ENCODE measurements around the gene PPP2R5C.

The PPP2R5C gene

GRCh38 chr14:101784631-101785030 lies 23.1 kb downstream of the PPP2R5C start:
- Mint-ChIP-seq H3K9me3 (peaks cover 6% of the 10 kb centered on the region), H3K27ac (no peak overlapping the region), H3K4me3 (no peak overlapping the region), H3K4me1 (peaks cover 11% of the 10 kb centered on the region), H3K27me3 (ENCODE audit: low read depth, poor library complexity) (peaks cover 41% of the 10 kb centered on the region), H3K36me3 (ENCODE audit: low read depth) (peaks cover 16% of the 10 kb centered on the region)
- TF ChIP-seq, protein P1, sequence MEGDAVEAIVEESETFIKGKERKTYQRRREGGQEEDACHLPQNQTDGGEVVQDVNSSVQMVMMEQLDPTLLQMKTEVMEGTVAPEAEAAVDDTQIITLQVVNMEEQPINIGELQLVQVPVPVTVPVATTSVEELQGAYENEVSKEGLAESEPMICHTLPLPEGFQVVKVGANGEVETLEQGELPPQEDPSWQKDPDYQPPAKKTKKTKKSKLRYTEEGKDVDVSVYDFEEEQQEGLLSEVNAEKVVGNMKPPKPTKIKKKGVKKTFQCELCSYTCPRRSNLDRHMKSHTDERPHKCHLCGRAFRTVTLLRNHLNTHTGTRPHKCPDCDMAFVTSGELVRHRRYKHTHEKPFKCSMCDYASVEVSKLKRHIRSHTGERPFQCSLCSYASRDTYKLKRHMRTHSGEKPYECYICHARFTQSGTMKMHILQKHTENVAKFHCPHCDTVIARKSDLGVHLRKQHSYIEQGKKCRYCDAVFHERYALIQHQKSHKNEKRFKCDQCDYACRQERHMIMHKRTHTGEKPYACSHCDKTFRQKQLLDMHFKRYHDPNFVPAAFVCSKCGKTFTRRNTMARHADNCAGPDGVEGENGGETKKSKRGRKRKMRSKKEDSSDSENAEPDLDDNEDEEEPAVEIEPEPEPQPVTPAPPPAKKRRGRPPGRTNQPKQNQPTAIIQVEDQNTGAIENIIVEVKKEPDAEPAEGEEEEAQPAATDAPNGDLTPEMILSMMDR (IDR thresholded peaks at IDR 0.05) = no peak
- no peak for DNase-seq

GRCh38 chr14:101788016-101788635 lies 26.6 kb downstream of the PPP2R5C start:
- H3K27me3 Mint-ChIP-seq (ENCODE audit: low read depth, poor library complexity) = peaks cover 19% of the 10 kb centered on the region

GRCh38 chr14:101789222-101789621 lies 27.7 kb downstream of the PPP2R5C start:
- Mint-ChIP-seq H3K27me3 (ENCODE audit: low read depth, poor library complexity) (peaks cover 9% of the 10 kb centered on the region), H3K9me3 (peaks cover 4% of the 10 kb centered on the region), H3K4me1 (no peaks in the 10 kb centered on the region), H3K4me3 (no peak overlapping the region), H3K36me3 (ENCODE audit: low read depth) (peaks cover 20% of the 10 kb centered on the region), H3K27ac (no peak overlapping the region)
- TF ChIP-seq, protein P1 (IDR thresholded peaks at IDR 0.05) = no peak
- DNase-seq = no peak

More at GRCh38 chr14:101788016-101788635, 26.6 kb downstream of the PPP2R5C start:
- TF ChIP-seq, protein P1 (IDR thresholded peaks at IDR 0.05) = no peak
- Mint-ChIP-seq H3K27ac (no peak overlapping the region), H3K36me3 (ENCODE audit: low read depth) (peaks cover 16% of the 10 kb centered on the region), H3K9me3 (peaks cover 6% of the 10 kb centered on the region), H3K4me3 (no peak overlapping the region), H3K4me1 (no peaks in the 10 kb centered on the region)
- no peak for DNase-seq

DNA sequence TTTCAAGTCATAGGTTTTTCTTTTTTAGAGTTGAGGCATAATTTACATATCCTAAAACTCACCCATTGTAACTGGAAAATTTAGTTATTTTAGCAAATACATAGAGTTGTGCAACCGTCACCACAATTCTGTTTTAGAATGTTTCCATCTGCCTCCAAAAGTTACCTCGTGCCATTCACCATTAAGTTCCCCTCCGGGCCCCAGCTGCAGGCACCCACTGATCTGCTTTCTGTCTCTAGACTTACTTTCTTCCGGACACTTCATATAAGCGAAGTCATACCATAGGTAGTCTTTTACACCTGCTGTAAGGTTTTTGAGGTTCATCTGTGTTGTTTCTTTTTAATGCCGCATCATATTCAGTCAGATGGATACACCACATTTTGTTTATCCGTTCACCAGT lies 28.7 kb downstream of the PPP2R5C start:
- no peak overlapping the region for H3K4me3 Mint-ChIP-seq
- TF ChIP-seq, protein P1 (IDR thresholded peaks at IDR 0.05) = no peak
- DNase-seq = no peak
- no peaks in the 10 kb centered on the region for H3K9me3 Mint-ChIP-seq
- H3K27me3 Mint-ChIP-seq (ENCODE audit: low read depth, poor library complexity) = peaks cover 9% of the 10 kb centered on the region
- H3K27ac Mint-ChIP-seq = no peak overlapping the region
- H3K36me3 Mint-ChIP-seq (ENCODE audit: low read depth) = peaks cover 19% of the 10 kb centered on the region
- H3K4me1 Mint-ChIP-seq = no peaks in the 10 kb centered on the region

- no peak overlapping the region for H3K27ac Mint-ChIP-seq
- TF ChIP-seq, protein P1 (IDR thresholded peaks at IDR 0.05) = no peak
- H3K9me3 Mint-ChIP-seq = no peaks in the 10 kb centered on the region
- H3K36me3 Mint-ChIP-seq (ENCODE audit: low read depth) = peaks cover 16% of the 10 kb centered on the region
- peaks cover 12% of the 10 kb centered on the region for H3K4me1 Mint-ChIP-seq
- no peak overlapping the region for H3K4me3 Mint-ChIP-seq
- H3K27me3 Mint-ChIP-seq (ENCODE audit: low read depth, poor library complexity) = peaks cover 8% of the 10 kb centered on the region
- no peak for DNase-seq
Observed at GRCh38 chr14:101791919-101792572, 30.5 kb downstream of the PPP2R5C start.

DNA sequence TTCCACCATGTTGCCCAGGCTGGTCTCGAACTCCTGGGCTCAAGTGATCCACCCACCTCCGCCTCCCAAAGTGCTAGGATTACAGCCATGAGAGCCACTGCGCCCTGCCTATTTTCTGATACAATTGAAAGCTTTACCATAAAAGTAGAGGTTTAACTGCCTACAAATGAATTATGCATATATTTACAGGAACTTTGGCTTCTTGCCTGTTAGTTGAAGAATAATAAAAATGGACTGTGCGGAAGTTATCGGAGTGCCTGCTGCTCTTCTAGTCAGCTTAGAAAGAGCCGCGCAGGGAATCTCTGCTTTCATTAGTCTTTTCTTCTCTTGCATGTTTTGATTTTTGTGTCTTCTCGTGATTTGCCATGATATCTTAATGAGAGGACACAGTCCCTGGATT lies 34.5 kb downstream of the PPP2R5C start:
- H3K27me3 Mint-ChIP-seq (ENCODE audit: low read depth, poor library complexity) = peaks cover 4% of the 10 kb centered on the region
- H3K9me3 Mint-ChIP-seq = no peaks in the 10 kb centered on the region
- H3K4me3 Mint-ChIP-seq = no peak overlapping the region
- peak overlapping the region; percentile 42 for H3K27ac Mint-ChIP-seq
- peaks cover 20% of the 10 kb centered on the region for H3K4me1 Mint-ChIP-seq
- H3K36me3 Mint-ChIP-seq (ENCODE audit: low read depth) = peaks cover 10% of the 10 kb centered on the region
- DNase-seq = no peak
- TF ChIP-seq, protein P1 (IDR thresholded peaks at IDR 0.05) = no peak
